Trophoblast cell (in vitro differentiated cells and primary cell): ENCODE data around the gene ZNF765.

Experiments used
- DNase-seq, 2 donors: peaks; one replicate each; pipeline ENCODE4 v3.0.0-alpha.2; 2016
- H2AFZ ChIP-seq: 2 replicates; pipeline ENCODE4 v1.6.1; 2013; ENCODE audit warnings: low read length, moderate library complexity, mild to moderate bottlenecking; ENCODE audit not compliant: insufficient read depth, poor library complexity
- H2AK5ac ChIP-seq: 2 replicates; pipeline ENCODE4 v1.6.1; 2013; ENCODE audit warnings: mild to moderate bottlenecking, low read length
- H2BK120ac ChIP-seq: 2 replicates; pipeline ENCODE4 v1.6.1; 2013; ENCODE audit warnings: low read length, mild to moderate bottlenecking, moderate library complexity; ENCODE audit not compliant: insufficient read depth, poor library complexity
- H2BK12ac ChIP-seq: 2 replicates; pipeline ENCODE4 v1.6.1; 2013; ENCODE audit warnings: mild to moderate bottlenecking, low read length, moderate library complexity
- H2BK5ac ChIP-seq: 2 replicates; pipeline ENCODE4 v1.6.1; 2013; ENCODE audit warnings: low read length, low read depth, moderate library complexity, mild to moderate bottlenecking; ENCODE audit not compliant: poor library complexity
- H3K14ac ChIP-seq: 2 replicates; pipeline ENCODE4 v1.6.1; 2013; ENCODE audit warnings: mild to moderate bottlenecking, low read length
- H3K18ac ChIP-seq: 2 replicates; pipeline ENCODE4 v1.6.1; 2013; ENCODE audit warnings: mild to moderate bottlenecking, low read length
- H3K23ac ChIP-seq: 2 replicates; pipeline ENCODE4 v1.6.1; 2013; ENCODE audit warnings: low read length
- H3K27ac ChIP-seq: 2 replicates; pipeline ENCODE4 v1.5.1; 2013; ENCODE audit warnings: low read depth, mild to moderate bottlenecking, inconsistent platforms, low read length, moderate library complexity
- H3K27me3 ChIP-seq: 2 replicates; pipeline ENCODE4 v1.6.1; 2013; ENCODE audit warnings: inconsistent platforms, mild to moderate bottlenecking, low read length, moderate library complexity; ENCODE audit not compliant: insufficient read depth
- H3K36me3 ChIP-seq, 2 experiments: 1 replicate in 1 of 2; 2 replicates in 1 of 2; pipeline ENCODE4 v1.6.1; 2013; ENCODE audit warnings: low read length in 2 of 2, mild to moderate bottlenecking in 2 of 2, moderate library complexity in 1 of 2; ENCODE audit not compliant: insufficient read depth in 2 of 2, control insufficient read depth in 1 of 2
- H3K4ac ChIP-seq: 2 replicates; pipeline ENCODE4 v1.6.1; 2013; ENCODE audit warnings: low read depth, mild to moderate bottlenecking, low read length, moderate library complexity
- H3K4me1 ChIP-seq, 2 experiments: 1 replicate in 1 of 2; 2 replicates in 1 of 2; pipeline ENCODE4 v1.6.1; 2013; ENCODE audit warnings: low read length in 2 of 2, mild to moderate bottlenecking in 2 of 2, moderate library complexity in 1 of 2; ENCODE audit not compliant: insufficient read depth in 2 of 2, control insufficient read depth in 1 of 2
- H3K4me2 ChIP-seq: 2 replicates; pipeline ENCODE4 v1.6.1; 2013; ENCODE audit warnings: inconsistent platforms, mild to moderate bottlenecking, low read length, moderate library complexity
- H3K4me3 ChIP-seq: 2 replicates; pipeline ENCODE4 v1.5.1; 2013; ENCODE audit warnings: mild to moderate bottlenecking, low read depth, low read length, inconsistent platforms
- H3K79me1 ChIP-seq: one replicate; pipeline ENCODE4 v1.6.1; 2013; ENCODE audit warnings: low read length
- H3K79me2 ChIP-seq: 2 replicates; pipeline ENCODE4 v1.6.1; 2013; ENCODE audit warnings: low read length, mild to moderate bottlenecking; ENCODE audit not compliant: control insufficient read depth, insufficient read depth, poor library complexity
- H3K9ac ChIP-seq: 2 replicates; pipeline ENCODE4 v1.6.1; 2013; ENCODE audit warnings: mild to moderate bottlenecking, low read length
- H3K9me3 ChIP-seq: 2 replicates; pipeline ENCODE4 v1.6.1; 2013; ENCODE audit warnings: low read depth, mild to moderate bottlenecking, control low read depth, inconsistent platforms, low read length; ENCODE audit not compliant: insufficient read depth
- H4K12ac ChIP-seq: 2 replicates; pipeline ENCODE4 v1.6.1; 2013; ENCODE audit warnings: low read depth, mild to moderate bottlenecking, low read length, moderate library complexity
- H4K8ac ChIP-seq: 2 replicates; pipeline ENCODE4 v1.6.1; 2013; ENCODE audit warnings: low read depth, mild to moderate bottlenecking, low read length, moderate library complexity
- H4K91ac ChIP-seq: one replicate; pipeline ENCODE4 v1.6.1; 2013; ENCODE audit warnings: low read depth, mild to moderate bottlenecking, low read length, moderate library complexity
- WGBS: extraction: QIAGEN DNeasy Blood & Tissue Kit; methylation state at CpG from one replicate; pipeline ENCODE4 v1.1.7; 2013; ENCODE audit warnings: missing lambda C conversion rate; ENCODE audit not compliant: insufficient read length, insufficient coverage; ENCODE audit errors: extremely low coverage; 5-methylcytosine and 5-hydroxymethylcytosine counted together

Gene ZNF765

GRCh38 chr19:53374743-53375142, 20.2 kb upstream of the ZNF765 start:
- no peak overlapping the region for H2BK12ac ChIP-seq
- H3K18ac ChIP-seq = no peak overlapping the region
- peaks cover 4 to 6% of the 10 kb centered on the region in 2 experiments for H3K4me1 ChIP-seq
- peaks cover 2% of the 10 kb centered on the region for H3K9me3 ChIP-seq
- no peak overlapping the region for H2BK120ac ChIP-seq
- no peak overlapping the region for H3K4ac ChIP-seq
- no peak overlapping the region for H4K12ac ChIP-seq
- no peak overlapping the region for H3K4me2 ChIP-seq
- H3K9ac ChIP-seq = no peak overlapping the region
- no peak overlapping the region for H2AFZ ChIP-seq
- no peak overlapping the region for H2BK5ac ChIP-seq
- no CpG with 5 or more reads among the region's 1 CpG for WGBS
- H3K23ac ChIP-seq = no peak overlapping the region
- no peaks in the 10 kb centered on the region for H3K27me3 ChIP-seq
- no peak overlapping the region for H2AK5ac ChIP-seq
- H4K8ac ChIP-seq = no peak overlapping the region
- H3K27ac ChIP-seq = no peak overlapping the region
- H4K91ac ChIP-seq = no peak overlapping the region
- peaks cover 2% of the 10 kb centered on the region for H3K79me1 ChIP-seq
- H3K36me3 ChIP-seq = peaks cover 31 to 34% of the 10 kb centered on the region in 2 experiments
- H3K14ac ChIP-seq = no peak overlapping the region
- no peak for DNase-seq
- no peak overlapping the region for H3K4me3 ChIP-seq
- peaks cover 1% of the 10 kb centered on the region for H3K79me2 ChIP-seq

GRCh38 chr19:53381376-53381775, 13.6 kb upstream of the ZNF765 start:
- Histone ChIP-seq H2BK5ac (no peak overlapping the region), H3K18ac (no peak overlapping the region), H3K79me1 (no peaks in the 10 kb centered on the region), H3K23ac (no peak overlapping the region), H3K27ac (no peak overlapping the region), H2BK12ac (no peak overlapping the region), H4K12ac (no peak overlapping the region), H2BK120ac (no peak overlapping the region), H2AFZ (no peak overlapping the region), H3K4me2 (no peak overlapping the region), H4K8ac (no peak overlapping the region), H3K4me1 (no peaks in the 10 kb centered on the region), H3K14ac (no peak overlapping the region), H3K79me2 (no peaks in the 10 kb centered on the region), H3K27me3 (no peaks in the 10 kb centered on the region), H3K9me3 (peaks cover 6% of the 10 kb centered on the region), H2AK5ac (no peak overlapping the region), H3K9ac (no peak overlapping the region), H3K4ac (no peak overlapping the region), H4K91ac (no peak overlapping the region), H3K36me3 (peaks cover 21 to 31% of the 10 kb centered on the region in 2 experiments), H3K4me3 (no peak overlapping the region)
- peak; percentile 56 to 90 for DNase-seq
- WGBS = no CpG with 5 or more reads among the region's 3 CpGs

GRCh38 chr19:53388168-53388567, 6.8 kb upstream of the ZNF765 start:
- Histone ChIP-seq H2AK5ac (no peak overlapping the region), H3K27me3 (no peaks in the 10 kb centered on the region), H3K14ac (no peak overlapping the region), H3K18ac (no peak overlapping the region), H2BK12ac (no peak overlapping the region), H3K4ac (no peak overlapping the region), H4K8ac (no peak overlapping the region), H3K23ac (no peak overlapping the region), H4K12ac (no peak overlapping the region), H4K91ac (no peak overlapping the region), H3K4me1 (no peaks in the 10 kb centered on the region), H3K4me3 (no peak overlapping the region), H3K9me3 (peaks cover 8% of the 10 kb centered on the region), H3K79me2 (no peaks in the 10 kb centered on the region), H3K79me1 (no peaks in the 10 kb centered on the region), H3K27ac (no peak overlapping the region), H2BK120ac (no peak overlapping the region), H2BK5ac (no peak overlapping the region), H3K9ac (no peak overlapping the region), H3K36me3 (no peaks in the 10 kb centered on the region), H3K4me2 (no peak overlapping the region), H2AFZ (no peak overlapping the region)
- peak in 1 of 2 donors; percentile 8 for DNase-seq
- no CpG with 5 or more reads among the region's 3 CpGs for WGBS

GRCh38 chr19:53388904-53389303, 6.0 kb upstream of the ZNF765 start:
- peaks cover 7% of the 10 kb centered on the region for H3K9me3 ChIP-seq
- WGBS = no CpG with 5 or more reads among the region's 5 CpGs

More at GRCh38 chr19:53388904-53389303, 6.0 kb upstream of the ZNF765 start:
- Histone ChIP-seq H2BK120ac (no peak overlapping the region), H4K12ac (no peak overlapping the region), H3K27me3 (no peaks in the 10 kb centered on the region), H3K36me3 (no peaks in the 10 kb centered on the region), H2AFZ (no peak overlapping the region), H3K18ac (no peak overlapping the region), H3K4ac (no peak overlapping the region), H2BK12ac (no peak overlapping the region), H3K4me3 (no peak overlapping the region), H4K91ac (no peak overlapping the region), H3K23ac (no peak overlapping the region), H3K79me2 (no peaks in the 10 kb centered on the region), H4K8ac (no peak overlapping the region), H3K27ac (no peak overlapping the region), H3K4me2 (no peak overlapping the region), H3K14ac (no peak overlapping the region), H2BK5ac (no peak overlapping the region), H3K9ac (no peak overlapping the region), H3K79me1 (no peaks in the 10 kb centered on the region), H2AK5ac (no peak overlapping the region), H3K4me1 (peaks cover under 1% of the 10 kb centered on the region in 2 experiments)
- DNase-seq = no peak
